CD4-positive, alpha-beta T cell (primary cell): ENCODE results near the gene RNF123. TPM values are rescaled to one million over a fixed set of nuclear protein-coding genes. Genes with fewer than 3 reads are reported as not detected.

Experiments
- ATAC-seq: fragments of 200-7000 bp; cut with Tn5 transposase; one replicate; pipeline ENCODE4 v1.10.0; 2022; ENCODE audit warnings: mild to moderate bottlenecking; ENCODE audit not compliant: poor library complexity
- CTCF ChIA-PET: fragments of 350-600 bp; sonication (Branson Sonifier 250); formaldehyde crosslinking; loops from one replicate; lab custom pipeline; 2021; ENCODE audit warnings: antibody characterized with exemption, inconsistent platforms; lab: Charles Lee
- POLR2A ChIA-PET: fragments of 350-600 bp; sonication (Branson Sonifier 250); formaldehyde crosslinking; loops from one replicate; lab custom pipeline; 2021; ENCODE audit warnings: antibody characterized with exemption, inconsistent platforms; lab: Charles Lee
- DNase-seq, 14 experiments: peaks; one replicate each; pipeline ENCODE4 v3.0.0-alpha.2; 2013 to 2020; ENCODE audit warnings: mixed read lengths in 2 of 14
- H3K27ac ChIP-seq, 2 donors: one replicate each; pipeline versions ENCODE4 v1.5.1 to v1.7.0; 2013; ENCODE audit warnings: low read length in 2 of 2, low read depth in 1 of 2, mild to moderate bottlenecking in 1 of 2
- H3K27me3 ChIP-seq, 2 experiments: 1 replicate in 1 of 2; 2 replicates in 1 of 2; pipeline versions ENCODE4 v1.6.1 to v1.7.0; 2013; ENCODE audit warnings: low read length in 2 of 2, control low read depth in 1 of 2, mild to moderate bottlenecking in 1 of 2, moderate library complexity in 1 of 2; ENCODE audit not compliant: insufficient read depth in 2 of 2, control insufficient read depth in 1 of 2
- H3K36me3 ChIP-seq: one replicate; pipeline ENCODE4 v1.6.1; 2013; ENCODE audit warnings: low read length, control low read depth; ENCODE audit not compliant: insufficient read depth
- H3K4me1 ChIP-seq: one replicate; pipeline ENCODE4 v1.6.1; 2013; ENCODE audit warnings: low read length, control low read depth; ENCODE audit not compliant: insufficient read depth
- H3K4me3 ChIP-seq: one replicate; pipeline ENCODE4 v1.5.1; 2013; ENCODE audit warnings: mild to moderate bottlenecking, low read length, moderate library complexity
- H3K9me3 ChIP-seq, 2 experiments: 1 replicate in 1 of 2; 2 replicates in 1 of 2; pipeline versions ENCODE4 v1.6.1 to v1.7.0; 2013; ENCODE audit warnings: low read length in 2 of 2, mild to moderate bottlenecking in 2 of 2, control low read depth in 1 of 2, moderate library complexity in 1 of 2; ENCODE audit not compliant: control insufficient read depth in 1 of 2, insufficient read depth in 1 of 2
- H3K27ac Mint-ChIP-seq: one replicate; pipeline ENCODE4 v1.8.0; 2020; ENCODE audit warnings: mixed read lengths
- H3K27me3 Mint-ChIP-seq: one replicate; pipeline ENCODE4 v1.8.0; 2021; ENCODE audit warnings: mixed read lengths
- H3K36me3 Mint-ChIP-seq: one replicate; pipeline ENCODE4 v1.8.0; 2021; ENCODE audit warnings: low read depth, mixed read lengths
- H3K4me1 Mint-ChIP-seq: one replicate; pipeline ENCODE4 v1.8.0; 2021; ENCODE audit warnings: low read depth, mixed read lengths
- H3K4me3 Mint-ChIP-seq: one replicate; pipeline ENCODE4 v1.8.0; 2020; ENCODE audit warnings: mild to moderate bottlenecking, mixed read lengths
- H3K9me3 Mint-ChIP-seq: one replicate; pipeline ENCODE4 v1.8.0; 2020; ENCODE audit warnings: mixed read lengths
- intact Hi-C, 2 experiments: fragments of 100-400 bp; cut with DNase I in 1 of 2; cut with micrococcal nuclease in 1 of 2; formaldehyde crosslinking; loops; one replicate each; pipeline versions ENCODE4 v1.15.1 to v1.9.0; 2023 to 2025; cut with DNase I, micrococcal nuclease
- polyA plus RNA-seq, 2 donors: library from polyadenylated mRNA; unstranded; fragments of 120-200 nt; gene quantifications; one replicate each; pipeline ENCODE4 v1.2.1, GENCODE V29; 2013
- total RNA-seq, 174 experiments: library from RNA in 2 of 174; stranded (reverse) in 2 of 174; gene quantifications; one replicate each; pipeline ENCODE4 v1.2.3 and lab custom pipeline; 2021 to 2026
- TF ChIP-seq, protein P1 (sequence below): fragments of 200-600 bp; IDR thresholded peaks from one replicate; pipeline ENCODE4 v1.8.0; 2022; ENCODE audit warnings: antibody characterized with exemption, mild to moderate bottlenecking

The RNF123 gene
- total RNA-seq (10 to 100 TPM; 28.8 to 29.7 TPM), total RNA-seq (lab: John Stamatoyannopoulos, UW) (22.1 to 82.2 (median 46.4) reads per million in 172 experiments)
- polyA plus RNA-seq (2013, experiment 1 of 2), result 16.0 TPM
- 23.5 TPM for polyA plus RNA-seq (2013, experiment 2 of 2)

GRCh38 chr3:49689046-49689907 is at the start of gene RNF123, which contains the start of gene MST1:
RNF123 (plus strand) TSS chr3:49689557; CDS start chr3:49691166, 1,609 bp downstream.
MST1 (minus strand) TSS chr3:49689474; CDS start chr3:49688691, 783 bp downstream.
- peaks cover 49% of the 10 kb centered on the region for H3K4me1 ChIP-seq
- peak; percentile 80 for ATAC-seq
- no peaks in the 10 kb centered on the region for H3K9me3 ChIP-seq
- DNase-seq, result peak; percentile 87 to 97 (median 91)
- Mint-ChIP-seq H3K4me3 (peak within 1 kb of the TSS; percentile 97), H3K27me3 (peaks cover 4% of the 10 kb centered on the region), H3K4me1 (peaks cover 41% of the 10 kb centered on the region), H3K36me3 (peaks cover 17% of the 10 kb centered on the region), H3K9me3 (no peaks in the 10 kb centered on the region), H3K27ac (peak within 1 kb of the TSS; percentile 91)
- peak within 1 kb of the TSS; percentile 98 for H3K4me3 ChIP-seq
- H3K36me3 ChIP-seq, result no peaks in the 10 kb centered on the region
- ChIA-PET POLR2A (interaction anchor here (0.9 to 1.0 kb wide), 2 partner anchors 17 to 86 kb away, joined by 3 read pairs; no protein-coding TSS in a partner anchor), CTCF (interaction anchor here (2.1 kb wide), 1 partner anchor 150 kb away, joined by 5 read pairs; no protein-coding TSS in a partner anchor)
- no peaks in the 10 kb centered on the region for H3K27me3 ChIP-seq
- intact Hi-C loops, result loop anchor here in 1 of 2 experiments (2.0 kb wide), 1 partner anchor 16 kb away; no protein-coding TSS in a partner anchor
- peak within 1 kb of the TSS; percentile 64 to 87 for H3K27ac ChIP-seq
- TF ChIP-seq, protein P1, sequence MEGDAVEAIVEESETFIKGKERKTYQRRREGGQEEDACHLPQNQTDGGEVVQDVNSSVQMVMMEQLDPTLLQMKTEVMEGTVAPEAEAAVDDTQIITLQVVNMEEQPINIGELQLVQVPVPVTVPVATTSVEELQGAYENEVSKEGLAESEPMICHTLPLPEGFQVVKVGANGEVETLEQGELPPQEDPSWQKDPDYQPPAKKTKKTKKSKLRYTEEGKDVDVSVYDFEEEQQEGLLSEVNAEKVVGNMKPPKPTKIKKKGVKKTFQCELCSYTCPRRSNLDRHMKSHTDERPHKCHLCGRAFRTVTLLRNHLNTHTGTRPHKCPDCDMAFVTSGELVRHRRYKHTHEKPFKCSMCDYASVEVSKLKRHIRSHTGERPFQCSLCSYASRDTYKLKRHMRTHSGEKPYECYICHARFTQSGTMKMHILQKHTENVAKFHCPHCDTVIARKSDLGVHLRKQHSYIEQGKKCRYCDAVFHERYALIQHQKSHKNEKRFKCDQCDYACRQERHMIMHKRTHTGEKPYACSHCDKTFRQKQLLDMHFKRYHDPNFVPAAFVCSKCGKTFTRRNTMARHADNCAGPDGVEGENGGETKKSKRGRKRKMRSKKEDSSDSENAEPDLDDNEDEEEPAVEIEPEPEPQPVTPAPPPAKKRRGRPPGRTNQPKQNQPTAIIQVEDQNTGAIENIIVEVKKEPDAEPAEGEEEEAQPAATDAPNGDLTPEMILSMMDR, result peak; percentile 55

DNA sequence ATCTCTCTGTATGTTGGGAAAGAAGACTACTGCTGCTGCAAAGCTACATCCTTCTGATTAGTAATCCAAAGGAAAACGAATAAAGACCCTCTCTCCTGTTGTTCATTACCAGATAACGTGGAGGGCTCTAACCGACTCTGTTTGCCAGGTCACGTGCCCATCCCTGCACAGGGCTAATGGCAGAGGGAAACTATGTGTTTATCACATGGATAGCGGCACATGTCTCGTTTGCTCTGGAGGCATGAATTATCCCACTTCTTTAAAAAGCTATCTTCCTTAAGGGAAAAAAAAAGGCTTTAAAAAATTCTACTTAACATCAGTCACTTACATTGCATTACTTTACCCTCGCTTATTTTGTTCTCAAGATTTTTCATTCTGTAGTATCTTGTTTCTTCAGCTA is 48.1 kb upstream of the RNF123 start:
- Histone ChIP-seq H3K36me3 (no peaks in the 10 kb centered on the region), H3K27ac (no peak overlapping the region), H3K27me3 (no peaks in the 10 kb centered on the region), H3K4me3 (no peak overlapping the region), H3K9me3 (no peaks in the 10 kb centered on the region), H3K4me1 (no peaks in the 10 kb centered on the region)
- Mint-ChIP-seq H3K27me3 (no peaks in the 10 kb centered on the region), H3K4me3 (no peak overlapping the region), H3K27ac (no peak overlapping the region), H3K4me1 (no peaks in the 10 kb centered on the region), H3K36me3 (no peaks in the 10 kb centered on the region), H3K9me3 (no peaks in the 10 kb centered on the region)
- intact Hi-C loops, result no loop called here
- ChIA-PET CTCF (no interaction called here), POLR2A (no interaction called here)
- DNase-seq (no peak), ATAC-seq (no peak)
- TF ChIP-seq, protein P1, result no peak

DNA sequence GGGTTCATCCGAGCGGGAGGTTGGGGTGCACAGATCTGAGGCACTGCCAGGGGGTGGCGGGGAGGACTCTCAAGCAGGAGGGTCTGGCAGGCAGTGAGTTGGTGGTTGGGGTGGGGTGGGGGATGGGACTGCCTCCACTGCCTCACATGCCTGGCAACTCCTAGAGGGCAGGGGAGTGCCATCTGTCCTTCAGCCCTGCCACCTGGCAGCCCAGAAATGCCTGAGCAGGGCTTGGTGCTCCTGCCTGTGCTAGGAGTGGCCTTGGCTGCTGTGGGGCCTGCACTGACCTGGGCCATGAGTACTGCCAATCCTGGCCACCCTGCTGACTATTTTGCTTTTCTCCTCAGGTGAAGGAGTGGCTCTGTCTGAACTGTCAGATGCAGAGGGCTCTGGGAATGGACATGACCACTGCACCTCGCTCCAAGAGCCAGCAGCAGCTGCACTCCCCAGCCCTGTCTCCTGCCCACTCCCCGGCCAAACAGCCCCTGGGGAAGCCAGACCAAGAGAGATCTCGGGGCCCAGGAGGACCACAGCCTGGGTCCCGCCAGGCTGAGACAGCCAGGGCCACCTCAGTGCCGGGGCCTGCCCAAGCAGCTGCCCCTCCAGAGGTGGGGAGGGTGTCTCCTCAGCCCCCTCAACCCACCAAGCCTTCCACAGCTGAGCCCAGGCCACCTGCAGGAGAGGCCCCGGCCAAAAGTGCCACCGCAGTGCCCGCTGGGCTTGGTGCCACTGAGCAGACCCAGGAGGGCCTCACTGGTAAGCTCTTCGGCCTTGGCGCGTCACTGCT is 47.2 kb upstream of the RNF123 start:
- DNase-seq (no peak), ATAC-seq (no peak)
- ChIA-PET POLR2A (no interaction called here), CTCF (no interaction called here)
- H3K4me3 Mint-ChIP-seq, result no peak overlapping the region
- no peaks in the 10 kb centered on the region for H3K4me1 ChIP-seq
- H3K36me3 Mint-ChIP-seq, result no peaks in the 10 kb centered on the region
- no peaks in the 10 kb centered on the region for H3K27me3 Mint-ChIP-seq
- intact Hi-C loops, result no loop called here
- H3K9me3 ChIP-seq, result no peaks in the 10 kb centered on the region
- H3K27ac Mint-ChIP-seq, result no peak overlapping the region
- H3K4me3 ChIP-seq, result no peak overlapping the region
- H3K27me3 ChIP-seq, result no peaks in the 10 kb centered on the region
- H3K27ac ChIP-seq, result no peak overlapping the region
- no peaks in the 10 kb centered on the region for H3K9me3 Mint-ChIP-seq
- TF ChIP-seq, protein P1, result no peak
- H3K4me1 Mint-ChIP-seq, result no peaks in the 10 kb centered on the region
- no peaks in the 10 kb centered on the region for H3K36me3 ChIP-seq
